Bronchus fibroblast of lung (primary cell): ENCODE data around the gene PGM1. TPM values are rescaled to one million over a fixed set of nuclear protein-coding genes. Genes with fewer than 3 reads are reported as not detected.

ENCODE experiments used
- total RNA-seq: library from RNA; depleted of rRNA; stranded (reverse); fragments of >200 nt; gene quantifications from 2 replicates; pipeline ENCODE4 v1.2.3, GENCODE V29; 2015

Gene PGM1
- total RNA-seq: 53.2 and 54.0 TPM in 2 replicates

GRCh38 chr1:63593303-63593885, at the start of gene PGM1:
Gene PGM1, plus strand, starts transcription at chr1:63593411. Its CDS starts 78 bp downstream, at chr1:63593489.

Other genes with a start within 250 kb of the PGM1 start
- gene ALG6, start 225.8 kb upstream of the PGM1 start, total RNA-seq: 7.9 and 10.6 TPM in 2 replicates
- gene ITGB3BP, start 70.2 kb upstream of the PGM1 start, total RNA-seq: 25.0 and 30.3 TPM in 2 replicates
- 4.0 and 5.7 TPM in 2 replicates for gene EFCAB7, start 69.9 kb upstream of the PGM1 start, total RNA-seq
- 9.5 and 12.1 TPM in 2 replicates for gene ROR1, start 180.6 kb downstream of the PGM1 start, total RNA-seq